HG03575 (cell line): ENCODE results near the gene S100A3.
"Not testable (repeated sequence)": the region's sequence is repeated elsewhere in the genome, so short reads cannot be mapped to it uniquely, and the experiment has no call there.

Experiments used
- ATAC-seq: cut with Tn5 transposase; IDR thresholded peaks from one replicate; pipeline ENCODE4 v1.9.1; 2021; ENCODE audit not compliant: unreplicated experiment, insufficient number of reproducible peaks, low FRiP score; ENCODE audit errors: extremely low read depth

The S100A3 gene

DNA sequence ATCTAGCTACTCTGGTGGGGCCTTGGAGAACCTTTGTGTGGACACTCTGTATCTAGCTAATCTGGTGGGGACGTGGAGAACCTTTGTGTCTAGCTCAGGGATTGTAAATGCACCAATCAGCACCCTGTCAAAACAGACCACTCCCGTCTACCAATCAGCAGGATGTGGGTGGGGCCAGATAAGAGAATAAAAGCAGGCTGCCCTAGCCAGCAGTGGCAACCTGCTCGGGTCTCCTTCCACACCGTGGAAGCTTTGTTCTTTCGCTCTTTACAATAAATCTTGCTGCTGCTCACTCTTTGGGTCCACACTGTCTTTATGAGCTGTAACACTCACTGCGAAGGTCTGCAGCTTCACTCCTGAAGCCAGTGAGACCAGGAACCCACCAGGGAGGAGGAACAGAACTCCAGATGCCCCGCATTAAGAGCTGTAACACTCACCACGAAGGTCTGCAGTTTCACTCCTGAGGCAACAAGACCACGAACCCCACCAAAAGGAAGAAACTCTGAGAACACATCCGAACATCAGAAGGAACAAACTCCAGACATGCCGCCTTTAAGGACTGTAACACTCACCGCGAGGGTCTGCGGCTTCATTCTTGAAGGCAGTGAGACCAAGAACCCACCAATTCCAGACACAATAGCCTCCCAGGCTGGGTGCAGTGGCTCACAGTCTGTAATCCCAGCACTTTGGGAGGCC lies 26.6 kb downstream of the S100A3 start:
- ATAC-seq = not testable (repeated sequence)

DNA sequence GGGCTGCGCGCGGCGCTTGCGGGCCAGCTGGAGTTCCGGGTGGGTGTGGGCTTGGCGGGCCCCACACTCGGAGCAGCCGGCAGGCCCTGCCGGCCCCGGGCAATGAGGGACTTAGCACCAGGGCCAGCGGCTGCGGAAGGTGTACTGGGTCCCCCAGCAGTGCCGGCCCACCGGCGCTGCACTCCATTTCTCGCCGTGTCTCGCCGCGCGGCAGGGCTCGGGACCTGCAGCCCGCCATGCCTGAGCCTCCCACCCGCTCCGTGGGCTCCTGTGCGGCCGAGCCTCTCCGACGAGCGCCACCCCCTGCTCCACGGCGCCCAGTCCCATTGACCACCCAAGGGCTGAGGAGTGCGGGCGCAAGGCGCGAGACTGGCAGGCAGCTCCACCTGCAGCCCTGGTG lies 27.2 kb downstream of the S100A3 start:
- ATAC-seq = not testable (repeated sequence)

GRCh38 chr1:153520818-153521476 lies 28.1 kb downstream of the S100A3 start:
- no peak for ATAC-seq

DNA sequence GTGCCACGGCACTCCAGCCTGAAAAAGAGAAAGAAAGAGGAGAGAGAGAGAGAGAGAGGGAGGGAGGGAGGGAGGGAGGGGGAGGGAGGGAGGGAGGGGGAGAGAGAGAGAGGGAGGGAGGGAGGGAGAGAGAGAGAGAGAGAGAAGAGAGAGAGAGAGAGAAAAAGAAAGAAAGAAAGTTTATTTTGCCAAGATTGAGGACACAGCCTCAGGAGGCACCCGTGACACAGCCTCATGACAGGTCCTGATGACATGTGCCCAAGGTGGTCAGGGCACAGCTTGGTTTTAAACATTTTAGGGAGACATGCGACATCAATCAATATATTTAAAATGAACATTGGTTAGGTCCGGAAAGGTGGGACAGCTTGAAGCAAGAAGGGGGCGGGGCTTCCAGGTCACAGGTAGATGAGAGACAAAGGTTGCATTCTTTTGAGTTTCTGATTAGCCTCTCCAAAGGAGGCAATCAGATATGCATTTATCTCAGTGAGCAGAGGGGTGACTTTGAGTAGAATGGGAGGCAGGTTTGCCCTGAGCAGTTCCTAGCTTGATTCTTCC lies 28.8 kb downstream of the S100A3 start:
- ATAC-seq = not testable (repeated sequence)

DNA sequence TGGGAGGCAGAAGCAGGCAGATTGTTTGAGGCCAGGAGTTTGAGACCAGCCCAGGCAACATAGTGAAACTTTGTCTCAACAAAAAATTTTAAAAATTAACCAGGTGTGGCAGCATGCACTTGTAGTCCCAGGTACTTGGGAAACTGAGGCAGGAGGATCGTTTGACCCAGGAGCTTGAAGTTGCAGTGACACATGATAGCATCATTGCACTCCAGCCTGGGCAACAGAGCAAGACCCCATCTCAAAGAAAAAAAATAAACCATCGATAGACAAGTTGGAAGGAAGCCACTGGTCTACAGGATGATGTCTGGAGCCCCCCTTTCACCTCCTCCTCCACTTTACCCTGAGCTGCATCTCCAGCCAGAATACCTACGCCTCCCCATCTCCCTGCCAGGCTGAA lies 29.8 kb downstream of the S100A3 start:
- no peak for ATAC-seq

GRCh38 chr1:153515504-153516394 lies 33.3 kb downstream of the S100A3 start:
- ATAC-seq = no peak

DNA sequence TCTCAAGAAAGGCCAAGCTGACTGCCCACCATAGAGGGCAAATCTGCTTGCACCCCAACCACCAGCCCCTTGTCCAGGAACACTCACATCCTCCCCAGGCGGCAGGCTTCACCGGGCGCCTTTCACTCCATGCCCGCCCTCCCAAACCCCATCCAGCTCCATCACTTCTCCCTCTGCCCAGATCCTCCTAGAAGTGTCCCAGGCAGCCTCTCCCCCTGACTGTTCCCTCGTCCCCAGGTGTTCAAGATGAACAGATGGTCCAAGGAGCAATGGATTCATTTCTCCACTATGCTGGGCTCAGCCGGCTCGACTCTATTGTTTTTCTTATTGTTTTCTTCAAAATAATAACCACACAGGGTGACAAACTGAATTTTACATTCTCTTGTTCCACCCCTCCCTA lies 35.4 kb downstream of the S100A3 start:
- ATAC-seq = no peak

GRCh38 chr1:153513023-153513422 lies 36.0 kb downstream of the S100A3 start:
- ATAC-seq = no peak

DNA sequence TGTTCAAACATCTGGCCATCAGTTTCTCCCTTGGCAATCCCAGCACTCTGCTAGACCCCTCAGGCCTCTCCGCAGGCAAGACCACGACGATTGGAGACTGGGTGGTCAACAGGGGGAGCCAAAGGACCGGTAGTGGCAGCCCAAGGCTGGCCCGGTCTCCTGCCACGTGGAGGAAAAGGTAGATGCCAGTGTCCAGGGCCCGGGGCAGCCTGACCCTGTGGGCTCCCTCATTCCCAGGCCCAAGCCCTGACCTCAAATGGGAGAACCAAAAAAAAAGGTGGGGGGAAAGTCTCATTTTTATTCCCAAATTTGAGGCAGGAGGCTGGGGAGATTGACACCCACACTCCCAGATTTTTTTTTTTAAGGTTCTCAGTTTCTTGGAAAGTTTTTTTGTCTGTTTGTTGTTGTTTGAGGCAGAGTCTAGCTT lies 38.1 kb downstream of the S100A3 start:
- no peak for ATAC-seq

- no peak for ATAC-seq
Measured at GRCh38 chr1:153509729-153510354, 39.2 kb downstream of the S100A3 start.

- ATAC-seq = no peak
Measured at GRCh38 chr1:153509036-153509435, 40.0 kb downstream of the S100A3 start.

- ATAC-seq = no peak
Measured at GRCh38 chr1:153507926-153508583, 41.0 kb downstream of the S100A3 start.

DNA sequence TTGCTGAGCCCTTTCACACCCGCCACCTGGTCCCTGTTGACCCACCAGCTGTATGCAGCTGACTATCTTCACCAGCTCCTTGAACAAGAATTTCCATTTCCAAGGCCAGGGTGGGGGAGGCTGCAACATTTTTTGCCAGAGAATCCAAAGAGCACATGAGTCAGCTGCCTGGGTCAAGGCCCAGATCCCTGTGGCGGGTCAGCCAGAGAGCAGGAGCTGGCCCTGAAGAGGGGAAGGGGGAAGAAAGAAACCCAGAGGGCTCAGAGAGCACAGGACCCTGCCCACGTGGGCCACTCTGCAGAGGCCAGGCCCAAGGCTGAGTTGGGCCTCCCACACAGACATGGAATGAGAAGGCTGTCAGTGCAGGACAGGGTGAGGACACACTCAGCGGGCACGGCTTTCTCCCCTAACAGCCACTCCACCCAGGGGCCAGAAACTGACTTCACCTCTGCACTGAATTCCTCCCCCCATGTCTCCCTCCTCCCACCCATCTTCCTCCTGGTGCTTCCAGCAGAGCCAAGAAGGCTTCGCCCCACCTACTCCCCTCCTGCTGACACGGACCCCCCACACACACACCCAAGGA lies 42.1 kb downstream of the S100A3 start:
- ATAC-seq = no peak

GRCh38 chr1:153506386-153506785 lies 42.7 kb downstream of the S100A3 start:
- no peak for ATAC-seq

- no peak for ATAC-seq
Measured at GRCh38 chr1:153505576-153505975, 43.5 kb downstream of the S100A3 start.

DNA sequence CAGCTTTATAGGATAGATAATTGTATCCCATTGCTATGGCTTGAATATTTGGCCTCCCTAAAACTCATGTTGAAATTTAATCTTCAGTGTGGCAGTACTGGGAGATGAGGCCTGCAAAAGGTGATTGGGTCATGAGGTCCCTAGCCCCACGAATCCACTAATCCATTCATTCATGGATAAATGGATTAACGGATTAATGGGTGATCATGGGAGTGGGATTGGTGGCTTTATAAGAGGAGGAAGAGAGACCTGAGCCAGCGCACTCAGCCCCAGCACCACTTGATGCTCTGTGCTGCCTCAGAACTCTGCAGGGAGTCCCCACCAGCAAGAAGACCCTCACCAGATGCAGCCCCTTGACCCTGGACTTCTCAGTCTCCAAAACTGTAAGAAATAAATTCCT lies 45.3 kb downstream of the S100A3 start:
- no peak for ATAC-seq

DNA sequence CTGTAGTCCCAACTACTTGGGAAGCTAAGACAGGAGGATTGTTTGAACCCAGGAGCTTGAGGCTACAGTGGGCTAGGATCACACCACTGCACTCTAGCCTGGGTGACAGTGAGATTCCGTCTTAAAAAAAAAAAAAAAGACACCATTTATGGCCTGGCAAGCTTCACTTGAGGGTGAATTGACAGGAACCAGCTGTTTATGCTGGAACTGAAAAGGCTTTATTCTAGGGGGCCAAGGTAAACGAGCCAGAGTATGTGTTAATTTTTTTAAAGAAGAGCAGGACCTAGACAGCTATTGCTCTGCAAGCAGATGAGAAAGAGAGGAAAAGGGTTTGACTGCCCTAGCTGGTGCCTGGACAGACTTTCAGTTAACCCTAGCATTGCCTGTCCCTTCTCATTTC lies 50.3 kb downstream of the S100A3 start:
- ATAC-seq = no peak
